Stimulated activated CD4-positive, alpha-beta T cell treated with anti-CD3 and anti-CD28 coated beads, TNF-alpha, amount 100 ng/mL, for 4 hours (primary cell): ENCODE results near the gene CEP68.
"Not testable (repeated sequence)": the region's sequence is repeated elsewhere in the genome, so short reads cannot be mapped to it uniquely, and the experiment has no call there.

ENCODE experiments used
- DNase-seq, 3 experiments: peaks; one replicate each; pipeline ENCODE4 v3.0.0-alpha.2; 2020; ENCODE audit warnings: low read depth in 3 of 3

CEP68 gene

GRCh38 chr2:65079017-65079416 is 22.8 kb downstream of the CEP68 start:
- no peak for DNase-seq

GRCh38 chr2:65081232-65081685 is 25.0 kb downstream of the CEP68 start:
- no peak for DNase-seq

- DNase-seq: no peak
Measured at GRCh38 chr2:65085148-65085547, 28.9 kb downstream of the CEP68 start.

GRCh38 chr2:65092791-65093190 is 36.6 kb downstream of the CEP68 start:
- DNase-seq: no peak

- DNase-seq: no peak
Measured at GRCh38 chr2:65093211-65093610, 37.0 kb downstream of the CEP68 start.

GRCh38 chr2:65096948-65097347 is 40.7 kb downstream of the CEP68 start:
- no peak for DNase-seq

GRCh38 chr2:65097844-65098243 is 41.6 kb downstream of the CEP68 start:
- DNase-seq: no peak

- no peak for DNase-seq
Measured at GRCh38 chr2:65098741-65099140, 42.5 kb downstream of the CEP68 start.

- no peak for DNase-seq
Measured at GRCh38 chr2:65101071-65101470, 44.9 kb downstream of the CEP68 start.

- DNase-seq: no peak
Measured at GRCh38 chr2:65103013-65103715, 46.9 kb downstream of the CEP68 start.

- DNase-seq: no peak
Measured at GRCh38 chr2:65107530-65107929, 51.3 kb downstream of the CEP68 start.

GRCh38 chr2:65108780-65109179 is 52.6 kb downstream of the CEP68 start:
- no peak for DNase-seq

GRCh38 chr2:65112633-65113032 is 56.4 kb downstream of the CEP68 start:
- no peak for DNase-seq

- no peak for DNase-seq
Measured at GRCh38 chr2:65113229-65113628, 57.0 kb downstream of the CEP68 start.

- DNase-seq: no peak
Measured at GRCh38 chr2:65113816-65114215, 57.6 kb downstream of the CEP68 start.

- no peak for DNase-seq
Measured at GRCh38 chr2:65114921-65115320, 58.7 kb downstream of the CEP68 start.

GRCh38 chr2:65116645-65117044 is 60.4 kb downstream of the CEP68 start:
- DNase-seq: no peak

GRCh38 chr2:65120990-65121693 is 64.9 kb downstream of the CEP68 start:
- DNase-seq: no peak

- DNase-seq: no peak
Measured at GRCh38 chr2:65122313-65122712, 66.1 kb downstream of the CEP68 start.

GRCh38 chr2:65125457-65125856 is 69.2 kb downstream of the CEP68 start:
- DNase-seq: not testable (repeated sequence)

GRCh38 chr2:65128297-65129190 is 72.3 kb downstream of the CEP68 start:
- no peak for DNase-seq

GRCh38 chr2:65129286-65129825 is 73.1 kb downstream of the CEP68 start:
- DNase-seq: peak in 2 of 3 experiments; percentile 7 to 17
